ENCODE data around the gene HPD.

The HPD gene

DNA sequence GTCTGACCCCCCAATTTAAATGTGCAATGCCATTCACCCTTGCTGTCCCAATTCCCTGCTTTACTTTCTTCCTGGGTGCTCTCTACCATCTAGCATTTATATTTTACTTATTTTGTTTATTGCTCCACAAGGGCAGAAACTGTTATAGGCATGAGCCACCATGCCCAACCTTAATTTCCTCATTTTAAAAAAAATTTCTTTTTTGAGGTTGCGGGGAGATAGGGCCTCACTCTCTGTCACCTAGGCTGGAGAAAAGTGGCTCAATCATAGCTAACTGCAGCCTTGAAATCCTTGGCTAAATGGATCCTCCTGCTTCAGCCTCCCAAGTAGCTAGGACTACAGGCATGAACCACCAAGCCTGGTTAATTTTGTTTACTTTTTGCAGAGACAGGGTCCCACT is 13.0 kb downstream of the HPD start:
- Histone ChIP-seq H3K4me1 (ENCODE audit: control insufficient read depth, insufficient read depth, low read length) (no peaks in the 10 kb centered on the region), H3K9me3 (ENCODE audit: control insufficient read depth, low read length) (no peaks in the 10 kb centered on the region), H3K4me3 (ENCODE audit: insufficient read depth, low read depth, low read length) (no peak overlapping the region), H3K36me3 (ENCODE audit: control insufficient read depth, insufficient read depth, low read length) (no peaks in the 10 kb centered on the region), H3K27ac (ENCODE audit: insufficient read depth, low read depth, low read length, poor library complexity, severe bottlenecking) (no peak overlapping the region), H3K27me3 (ENCODE audit: control insufficient read depth, insufficient read depth, low read length, poor library complexity, severe bottlenecking) (no peaks in the 10 kb centered on the region)
- WGBS, 2 experiments, result 98 to 100% methylated on average over 1 of the region's 1 CpG

DNA sequence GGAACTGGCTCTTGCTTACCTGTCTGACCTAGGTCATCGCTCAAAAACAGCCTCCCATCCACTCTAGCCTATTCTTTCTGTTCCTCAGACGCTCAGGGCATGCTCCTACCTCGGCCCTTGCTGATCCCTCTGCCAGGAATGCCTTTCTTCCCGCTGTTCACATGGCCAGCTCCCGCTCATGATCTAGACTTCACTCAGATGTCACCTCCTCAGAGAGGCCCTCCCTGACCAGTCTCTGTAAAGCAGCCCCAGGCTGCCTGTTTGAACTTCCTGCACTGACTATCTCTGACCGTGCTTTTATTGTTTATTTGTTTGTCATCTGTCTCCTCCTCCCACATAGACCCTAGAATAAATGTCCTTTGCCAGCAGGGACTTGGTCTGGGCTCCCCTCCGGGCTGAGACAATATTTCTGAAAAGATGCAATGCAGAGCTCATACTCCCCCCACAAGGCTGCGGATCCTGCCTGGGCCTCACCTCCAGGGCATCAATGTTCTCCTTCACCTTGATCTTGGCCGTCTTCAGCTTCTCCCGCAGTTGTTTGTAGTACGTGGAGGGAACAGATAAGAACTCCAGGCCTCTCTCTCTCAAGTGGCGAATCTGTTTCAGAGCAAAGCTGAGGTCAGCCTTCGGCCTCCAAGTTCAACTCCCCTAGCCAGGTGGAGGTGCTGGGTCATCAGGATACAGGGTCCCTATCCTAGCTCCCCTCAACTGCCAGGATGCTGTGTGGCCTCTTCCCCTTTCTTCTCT is 15.2 kb downstream of the HPD start:
- no peaks in the 10 kb centered on the region for H3K9me3 ChIP-seq (ENCODE audit: control insufficient read depth, low read length)
- H3K4me3 ChIP-seq (ENCODE audit: insufficient read depth, low read depth, low read length), result no peak overlapping the region
- WGBS, 2 experiments, result 82 to 83% methylated on average over 13 of the region's 13 CpGs
- H3K4me1 ChIP-seq (ENCODE audit: control insufficient read depth, insufficient read depth, low read length), result no peaks in the 10 kb centered on the region
- no peaks in the 10 kb centered on the region for H3K36me3 ChIP-seq (ENCODE audit: control insufficient read depth, insufficient read depth, low read length)
- H3K27me3 ChIP-seq (ENCODE audit: control insufficient read depth, insufficient read depth, low read length, poor library complexity, severe bottlenecking), result no peaks in the 10 kb centered on the region
- H3K27ac ChIP-seq (ENCODE audit: insufficient read depth, low read depth, low read length, poor library complexity, severe bottlenecking), result no peak overlapping the region

DNA sequence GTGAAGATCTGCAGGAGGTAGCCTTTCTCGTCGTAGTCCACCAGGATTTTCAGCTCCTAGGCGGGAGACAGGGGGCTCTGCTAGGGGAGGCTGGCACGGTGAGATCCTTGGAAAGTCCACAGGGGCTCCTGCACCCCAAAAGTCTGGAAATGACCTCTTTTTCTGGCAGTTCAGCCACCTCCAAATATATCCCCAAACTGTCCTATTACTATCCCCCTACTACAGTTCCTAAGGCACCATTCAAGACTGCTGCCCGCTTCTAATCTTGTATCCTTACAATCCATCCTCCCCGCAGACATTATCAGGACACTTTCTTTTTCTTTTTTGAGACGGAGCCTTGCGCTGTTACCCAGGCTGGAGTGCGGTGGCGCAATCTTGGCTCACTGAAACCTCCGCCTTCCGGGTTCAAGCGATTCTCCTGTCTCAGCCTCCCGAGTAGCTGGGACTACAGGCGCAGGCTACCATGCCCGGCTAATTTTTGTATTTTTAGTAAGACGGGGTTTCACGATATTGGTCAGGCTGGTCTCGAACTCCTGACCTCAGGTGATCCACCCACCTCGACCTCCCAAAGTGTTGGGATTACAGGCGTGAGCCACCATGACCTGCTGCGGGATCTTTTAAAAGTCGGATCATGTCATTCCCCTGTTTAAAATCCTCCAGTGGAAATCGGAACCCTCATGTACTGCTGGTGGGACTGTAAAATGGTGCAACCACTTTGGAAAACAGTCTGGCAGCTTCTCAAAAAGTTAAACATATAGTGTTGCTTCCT is 18.5 kb downstream of the HPD start:
- H3K27ac ChIP-seq (ENCODE audit: insufficient read depth, low read depth, low read length, poor library complexity, severe bottlenecking), result no peak overlapping the region

DNA sequence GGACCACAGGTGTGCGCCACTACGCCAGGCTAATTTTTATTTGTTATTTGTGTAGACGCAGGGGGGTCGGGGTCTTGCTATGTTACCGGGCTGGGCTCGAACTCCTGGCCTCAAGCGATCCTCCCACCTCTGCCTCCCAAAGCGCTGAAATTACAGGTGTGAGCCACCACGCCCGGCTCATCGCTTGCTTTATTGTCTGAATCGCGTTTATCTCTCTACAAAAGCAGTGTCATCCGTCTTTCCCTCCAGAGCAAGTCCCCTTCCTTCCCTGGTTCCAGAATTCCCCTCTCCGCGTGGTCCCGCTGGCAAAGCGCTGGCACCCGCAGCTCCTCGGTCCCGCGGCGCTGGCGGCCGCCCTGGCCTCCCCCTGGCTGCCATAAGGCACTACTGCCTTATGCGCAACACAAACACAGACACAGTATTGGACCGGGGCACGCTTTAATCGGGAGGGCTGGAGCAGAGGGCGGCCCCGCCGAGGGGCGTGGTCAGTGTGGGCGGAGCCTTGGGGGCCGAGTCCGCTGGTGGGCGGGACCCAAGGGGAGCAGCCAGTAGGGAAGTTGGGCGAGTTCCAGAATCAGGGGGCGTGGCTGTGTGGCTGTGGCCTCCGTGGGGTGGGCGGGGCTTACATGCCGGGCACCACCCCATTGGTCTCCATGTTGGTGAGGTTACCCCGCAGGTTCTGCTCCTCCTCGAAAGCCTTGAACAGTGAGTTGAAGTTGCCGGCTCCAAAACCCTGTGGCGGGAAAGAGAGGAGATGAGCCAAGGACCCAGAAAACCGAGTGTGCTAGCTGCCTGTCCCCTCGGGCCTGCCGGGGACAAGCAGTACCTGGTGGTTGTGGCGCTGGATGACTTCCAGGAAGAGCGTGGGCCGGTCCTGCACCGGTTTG is 19.3 kb downstream of the HPD start:
- WGBS, 2 experiments, result 17 to 18% methylated on average over 53 of the region's 53 CpGs
- Histone ChIP-seq H3K36me3 (ENCODE audit: control insufficient read depth, insufficient read depth, low read length) (no peaks in the 10 kb centered on the region), H3K27me3 (ENCODE audit: control insufficient read depth, insufficient read depth, low read length, poor library complexity, severe bottlenecking) (no peaks in the 10 kb centered on the region), H3K4me3 (ENCODE audit: insufficient read depth, low read depth, low read length) (peak overlapping the region; percentile 53), H3K9me3 (ENCODE audit: control insufficient read depth, low read length) (no peaks in the 10 kb centered on the region), H3K27ac (ENCODE audit: insufficient read depth, low read depth, low read length, poor library complexity, severe bottlenecking) (no peak overlapping the region), H3K4me1 (ENCODE audit: control insufficient read depth, insufficient read depth, low read length) (no peaks in the 10 kb centered on the region)

More for the DNA sequence above, 18.5 kb downstream of the HPD start:
- WGBS, 2 experiments, result 76 to 77% methylated on average over 24 of the region's 24 CpGs
- H3K4me3 ChIP-seq (ENCODE audit: insufficient read depth, low read depth, low read length), result peak overlapping the region; percentile 53
- no peaks in the 10 kb centered on the region for H3K4me1 ChIP-seq (ENCODE audit: control insufficient read depth, insufficient read depth, low read length)
- H3K36me3 ChIP-seq (ENCODE audit: control insufficient read depth, insufficient read depth, low read length), result no peaks in the 10 kb centered on the region
- H3K9me3 ChIP-seq (ENCODE audit: control insufficient read depth, low read length), result no peaks in the 10 kb centered on the region
- no peaks in the 10 kb centered on the region for H3K27me3 ChIP-seq (ENCODE audit: control insufficient read depth, insufficient read depth, low read length, poor library complexity, severe bottlenecking)

DNA sequence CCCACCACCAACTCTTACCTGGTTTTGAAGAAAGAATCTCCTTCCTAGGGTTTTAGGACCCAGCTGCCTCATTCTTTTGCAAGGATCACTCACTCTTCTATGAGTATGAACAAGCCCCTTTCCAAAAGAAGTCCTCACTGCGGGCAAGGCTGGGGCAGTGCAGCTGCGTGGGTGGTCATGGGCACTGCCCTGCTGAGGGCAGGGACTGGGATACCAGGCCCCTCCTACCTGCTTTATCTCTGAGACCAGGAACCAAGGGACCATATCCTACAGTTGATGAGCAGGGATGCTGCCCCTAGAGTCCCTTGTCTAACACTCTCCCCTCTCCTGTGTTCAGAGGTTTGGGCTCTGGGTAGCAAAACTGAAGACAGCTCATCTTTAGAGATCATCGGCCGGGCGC is 20.5 kb downstream of the HPD start:
- H3K27ac ChIP-seq (ENCODE audit: insufficient read depth, low read depth, low read length, poor library complexity, severe bottlenecking), result no peak overlapping the region
- H3K36me3 ChIP-seq (ENCODE audit: control insufficient read depth, insufficient read depth, low read length), result no peaks in the 10 kb centered on the region
- H3K27me3 ChIP-seq (ENCODE audit: control insufficient read depth, insufficient read depth, low read length, poor library complexity, severe bottlenecking), result no peaks in the 10 kb centered on the region
- WGBS, 2 experiments, result 89 to 92% methylated on average over 5 of the region's 5 CpGs
- no peak overlapping the region for H3K4me3 ChIP-seq (ENCODE audit: insufficient read depth, low read depth, low read length)
- no peaks in the 10 kb centered on the region for H3K4me1 ChIP-seq (ENCODE audit: control insufficient read depth, insufficient read depth, low read length)
- no peaks in the 10 kb centered on the region for H3K9me3 ChIP-seq (ENCODE audit: control insufficient read depth, low read length)

DNA sequence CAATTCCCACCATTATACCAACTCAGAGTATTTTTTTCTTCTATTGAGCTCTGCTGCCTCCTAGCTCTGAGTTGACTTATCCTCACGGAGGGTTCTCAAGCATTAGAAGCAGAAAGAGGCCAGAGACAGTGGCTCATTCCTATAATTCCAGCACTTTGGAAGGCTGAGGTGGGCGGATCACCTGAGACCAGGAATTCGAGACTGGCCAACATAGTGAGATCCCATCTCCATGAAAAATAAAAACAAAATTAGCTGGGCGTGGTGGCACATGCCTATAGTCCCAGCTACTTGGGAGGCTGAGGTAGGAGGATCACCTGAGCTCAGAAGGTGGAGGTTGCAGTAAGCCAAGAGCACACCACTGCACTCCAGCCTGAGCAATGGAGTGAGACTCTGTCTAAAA is 21.0 kb downstream of the HPD start:
- H3K27me3 ChIP-seq (ENCODE audit: control insufficient read depth, insufficient read depth, low read length, poor library complexity, severe bottlenecking), result no peaks in the 10 kb centered on the region
- H3K27ac ChIP-seq (ENCODE audit: insufficient read depth, low read depth, low read length, poor library complexity, severe bottlenecking), result no peak overlapping the region
- no peaks in the 10 kb centered on the region for H3K4me1 ChIP-seq (ENCODE audit: control insufficient read depth, insufficient read depth, low read length)
- H3K36me3 ChIP-seq (ENCODE audit: control insufficient read depth, insufficient read depth, low read length), result no peaks in the 10 kb centered on the region
- H3K4me3 ChIP-seq (ENCODE audit: insufficient read depth, low read depth, low read length), result no peak overlapping the region
- no peaks in the 10 kb centered on the region for H3K9me3 ChIP-seq (ENCODE audit: control insufficient read depth, low read length)
- WGBS, 2 experiments, result 70 to 80% methylated on average over 4 of the region's 4 CpGs

DNA sequence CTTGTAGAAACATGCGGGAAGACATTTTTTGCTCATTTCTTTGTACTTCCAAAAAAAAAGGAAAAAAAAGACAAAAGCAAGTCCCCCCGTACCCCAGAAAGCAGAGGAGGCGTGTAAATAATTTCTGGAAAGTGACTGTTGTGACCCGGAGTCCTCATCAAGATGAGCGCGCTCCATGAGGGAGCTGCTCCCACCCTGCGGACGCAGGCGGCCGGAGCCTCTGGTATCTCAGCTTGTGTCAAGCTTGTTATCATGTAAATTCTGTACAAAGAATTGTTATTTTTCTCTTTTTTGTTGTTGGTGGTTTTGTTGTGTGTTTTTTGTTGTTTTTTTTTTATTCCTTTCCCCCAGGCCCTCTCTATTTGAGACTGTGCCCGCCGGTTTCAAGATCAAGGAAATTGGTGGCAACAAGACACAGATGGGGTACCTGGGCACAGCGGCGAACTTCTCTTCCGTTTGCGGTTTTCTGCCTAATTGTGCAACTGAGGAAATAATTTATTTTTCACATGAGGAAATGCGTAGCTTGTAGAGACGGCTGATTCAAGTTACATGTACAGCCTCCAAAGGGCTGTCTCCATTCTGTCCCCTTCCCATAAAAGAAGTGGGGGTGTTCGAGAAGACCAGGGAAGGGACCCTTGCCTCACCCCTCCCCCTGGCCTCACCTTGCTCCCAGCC is 27.0 kb downstream of the HPD start:
- no peak overlapping the region for H3K4me3 ChIP-seq (ENCODE audit: insufficient read depth, low read depth, low read length)
- peaks cover 14% of the 10 kb centered on the region for H3K36me3 ChIP-seq (ENCODE audit: control insufficient read depth, insufficient read depth, low read length)
- 94 to 96% methylated on average over 19 of the region's 19 CpGs for WGBS, 2 experiments
- no peaks in the 10 kb centered on the region for H3K27me3 ChIP-seq (ENCODE audit: control insufficient read depth, insufficient read depth, low read length, poor library complexity, severe bottlenecking)
- H3K27ac ChIP-seq (ENCODE audit: insufficient read depth, low read depth, low read length, poor library complexity, severe bottlenecking), result no peak overlapping the region
- H3K4me1 ChIP-seq (ENCODE audit: control insufficient read depth, insufficient read depth, low read length), result no peaks in the 10 kb centered on the region
- no peaks in the 10 kb centered on the region for H3K9me3 ChIP-seq (ENCODE audit: control insufficient read depth, low read length)

- no peak overlapping the region for H3K27ac ChIP-seq (ENCODE audit: insufficient read depth, low read depth, low read length, poor library complexity, severe bottlenecking)
- no peaks in the 10 kb centered on the region for H3K4me1 ChIP-seq (ENCODE audit: control insufficient read depth, insufficient read depth, low read length)
- H3K9me3 ChIP-seq (ENCODE audit: control insufficient read depth, low read length), result no peaks in the 10 kb centered on the region
- no peaks in the 10 kb centered on the region for H3K27me3 ChIP-seq (ENCODE audit: control insufficient read depth, insufficient read depth, low read length, poor library complexity, severe bottlenecking)
- WGBS, 2 experiments, result 94 to 96% methylated on average over 29 of the region's 29 CpGs
- H3K4me3 ChIP-seq (ENCODE audit: insufficient read depth, low read depth, low read length), result no peak overlapping the region
- H3K36me3 ChIP-seq (ENCODE audit: control insufficient read depth, insufficient read depth, low read length), result peaks cover 14% of the 10 kb centered on the region
These were observed 27.9 kb downstream of the HPD start for GRCh38 chr12:121830588-121831265.

DNA sequence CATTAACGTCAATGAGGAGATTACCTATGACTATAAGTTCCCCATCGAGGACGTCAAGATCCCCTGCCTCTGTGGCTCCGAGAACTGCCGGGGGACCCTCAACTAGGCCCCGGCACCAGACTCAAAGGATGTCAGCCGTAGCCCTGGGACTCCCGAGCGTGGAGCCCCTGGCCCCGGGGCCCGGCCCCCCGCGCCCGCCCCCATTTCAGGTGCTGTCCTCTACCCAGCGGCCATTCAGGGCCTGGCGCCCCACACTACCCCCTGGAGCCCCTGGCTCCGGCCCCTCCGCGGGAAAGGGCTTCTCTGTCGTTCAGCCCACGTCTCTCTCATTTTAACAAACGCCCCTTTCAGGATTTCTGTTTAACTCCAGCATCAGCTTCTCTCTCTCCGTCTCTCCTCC is 28.5 kb downstream of the HPD start:
- WGBS, 2 experiments, result 94% methylated on average over 23 of the region's 23 CpGs

More for the DNA sequence above, 28.5 kb downstream of the HPD start:
- no peaks in the 10 kb centered on the region for H3K4me1 ChIP-seq (ENCODE audit: control insufficient read depth, insufficient read depth, low read length)
- H3K27me3 ChIP-seq (ENCODE audit: control insufficient read depth, insufficient read depth, low read length, poor library complexity, severe bottlenecking), result no peaks in the 10 kb centered on the region
- no peak overlapping the region for H3K4me3 ChIP-seq (ENCODE audit: insufficient read depth, low read depth, low read length)
- H3K9me3 ChIP-seq (ENCODE audit: control insufficient read depth, low read length), result no peaks in the 10 kb centered on the region
- peaks cover 14% of the 10 kb centered on the region for H3K36me3 ChIP-seq (ENCODE audit: control insufficient read depth, insufficient read depth, low read length)
- no peak overlapping the region for H3K27ac ChIP-seq (ENCODE audit: insufficient read depth, low read depth, low read length, poor library complexity, severe bottlenecking)

Data from ectodermal cell (in vitro differentiated cells).